IMR-90 (cell line): ENCODE measurements around the gene TEAD4. TPM values are rescaled to one million over a fixed set of nuclear protein-coding genes. Genes with fewer than 3 reads are reported as not detected.

Experiments
- ATAC-seq: fragments of 200-7000 bp; cut with Tn5 transposase; 2 replicates; pipeline ENCODE4 v1.9.1; 2020; ENCODE audit warnings: low read depth, mild to moderate bottlenecking, moderate library complexity
- BruUV-seq: library from RNA; stranded (reverse); fragments of 400-500 nt; replicated peaks from 2 replicates; lab custom pipeline; 2021; lab: Mats Ljungman, UMichigan
- CTCF ChIA-PET: fragments of 300-600 bp; formaldehyde crosslinking; extraction: SDS; loops from one replicate; lab custom pipeline; 2021; ENCODE audit warnings: antibody characterized with exemption; lab: Yijun Ruan, JAX
- POLR2A ChIA-PET: fragments of 300-600 bp; sonication (Branson Sonifier 250); formaldehyde crosslinking; loops from one replicate; lab custom pipeline; 2022; ENCODE audit warnings: antibody characterized with exemption; ENCODE audit not compliant: unreplicated experiment; lab: Charles Lee
- DNase-seq: peaks from one replicate; pipeline ENCODE4 v3.0.0; 2013
- H2AFZ ChIP-seq: replicated peaks from 2 replicates; pipeline ENCODE3; 2013; ENCODE audit warnings: low read length, mild to moderate bottlenecking; ENCODE audit not compliant: poor library complexity
- H2AK5ac ChIP-seq: 2 replicates; pipeline ENCODE4 v1.6.1; 2013; ENCODE audit warnings: low read depth, low read length, inconsistent platforms
- H2AK9ac ChIP-seq: replicated peaks from 2 replicates; pipeline ENCODE3; 2013; ENCODE audit warnings: mild to moderate bottlenecking, low read depth, low read length, moderate library complexity; ENCODE audit not compliant: poor library complexity
- H2BK120ac ChIP-seq: 2 replicates; pipeline ENCODE4 v1.6.1; 2013; ENCODE audit warnings: low read depth, low read length, inconsistent platforms
- H2BK15ac ChIP-seq: 3 replicates; pipeline ENCODE4 v1.6.1; 2013; ENCODE audit warnings: low read depth, low read length, inconsistent platforms
- H2BK20ac ChIP-seq: 2 replicates; pipeline ENCODE4 v1.6.1; 2013; ENCODE audit warnings: low read depth, mild to moderate bottlenecking, inconsistent platforms, low read length, moderate library complexity
- H2BK5ac ChIP-seq: 2 replicates; pipeline ENCODE4 v1.6.1; 2013; ENCODE audit warnings: mild to moderate bottlenecking, low read depth, low read length, inconsistent platforms; ENCODE audit not compliant: poor library complexity, severe bottlenecking
- H3K14ac ChIP-seq: replicated peaks from 2 replicates; pipeline ENCODE4 v1.6.1; 2013; ENCODE audit warnings: low read depth, low read length, inconsistent platforms
- H3K18ac ChIP-seq: 2 replicates; pipeline ENCODE4 v1.6.1; 2013; ENCODE audit warnings: low read depth, low read length, control low read depth
- H3K23ac ChIP-seq: 2 replicates; pipeline ENCODE4 v1.6.1; 2013; ENCODE audit warnings: low read depth, low read length, inconsistent platforms
- H3K27ac ChIP-seq: 2 replicates; pipeline ENCODE4 v1.5.1; 2013; ENCODE audit warnings: mild to moderate bottlenecking, control low read depth, low read length; ENCODE audit not compliant: insufficient read depth
- H3K27me3 ChIP-seq: 2 replicates; pipeline ENCODE4 v1.6.1; 2013; ENCODE audit warnings: low read length; ENCODE audit not compliant: control insufficient read depth, insufficient read depth
- H3K36me3 ChIP-seq: 2 replicates; pipeline ENCODE4 v1.6.1; 2013; ENCODE audit warnings: low read length, mixed read lengths; ENCODE audit not compliant: control insufficient read depth, insufficient read depth
- H3K4ac ChIP-seq: 2 replicates; pipeline ENCODE4 v1.6.1; 2013; ENCODE audit warnings: low read depth, low read length, inconsistent platforms
- H3K4me1 ChIP-seq: 2 replicates; pipeline ENCODE4 v1.6.1; 2013; ENCODE audit warnings: low read length, mixed read lengths; ENCODE audit not compliant: control insufficient read depth, insufficient read depth
- H3K4me2 ChIP-seq: 2 replicates; pipeline ENCODE4 v1.6.1; 2013; ENCODE audit warnings: low read depth, mild to moderate bottlenecking, control low read depth, low read length, moderate library complexity
- H3K4me3 ChIP-seq: 2 replicates; pipeline ENCODE4 v1.5.1; 2013; ENCODE audit warnings: low read depth, mild to moderate bottlenecking, control low read depth, low read length, moderate library complexity; ENCODE audit not compliant: insufficient read depth
- H3K56ac ChIP-seq: 2 replicates; pipeline ENCODE4 v1.6.1; 2013; ENCODE audit warnings: low read length, inconsistent platforms; ENCODE audit not compliant: insufficient read depth; ENCODE audit errors: extremely low read depth
- H3K79me1 ChIP-seq, 2 experiments: 2 replicates each; pipeline ENCODE4 v1.6.1; 2013; ENCODE audit warnings: low read length in 2 of 2, inconsistent platforms in 1 of 2, low read depth in 1 of 2
- H3K9ac ChIP-seq: 2 replicates; pipeline ENCODE4 v1.6.1; 2013; ENCODE audit warnings: low read depth, low read length, control low read depth
- H3K9me1 ChIP-seq: 2 replicates; pipeline ENCODE4 v1.6.1; 2013; ENCODE audit warnings: low read length, inconsistent platforms; ENCODE audit not compliant: insufficient read depth
- H3K9me3 ChIP-seq: 2 replicates; pipeline ENCODE4 v1.6.1; 2013; ENCODE audit warnings: low read length; ENCODE audit not compliant: control insufficient read depth, insufficient read depth
- H4K20me1 ChIP-seq: 2 replicates; pipeline ENCODE4 v1.6.1; 2013; ENCODE audit warnings: low read length, inconsistent platforms; ENCODE audit not compliant: insufficient read depth
- H4K5ac ChIP-seq: 2 replicates; pipeline ENCODE4 v1.6.1; 2013; ENCODE audit warnings: mild to moderate bottlenecking, low read depth, low read length, control low read depth
- H4K8ac ChIP-seq, 2 experiments: 2 replicates each; pipeline ENCODE4 v1.6.1; 2013; ENCODE audit warnings: low read depth in 2 of 2, low read length in 2 of 2, control low read depth in 1 of 2, inconsistent platforms in 1 of 2
- H4K91ac ChIP-seq: 2 replicates; pipeline ENCODE4 v1.6.1; 2013; ENCODE audit warnings: low read depth, low read length, inconsistent platforms; ENCODE audit not compliant: insufficient read depth
- BHLHE40 ChIP-seq: fragments of 150-350 bp; IDR thresholded peaks from 2 replicates; pipeline ENCODE4 v1.6.1; 2016; ENCODE audit warnings: mild to moderate bottlenecking, low read depth, low read length
- CEBPB ChIP-seq: IDR thresholded peaks from 2 replicates; pipeline ENCODE4 v1.6.1; 2012; ENCODE audit warnings: low read depth, low read length, improper control_type of control experiment
- CHD1 ChIP-seq: IDR thresholded peaks from 2 replicates; pipeline ENCODE4 v1.6.1; 2012; ENCODE audit warnings: low read depth, low read length, improper control_type of control experiment
- CTCF ChIP-seq: conservative IDR thresholded peaks from 2 replicates; pipeline ENCODE4 v1.5.1; 2012; ENCODE audit warnings: mild to moderate bottlenecking, low read depth, low read length, improper control_type of control experiment
- ELK1 ChIP-seq: fragments of 150-350 bp; IDR thresholded peaks from 2 replicates; pipeline ENCODE4 v1.6.1; 2016; ENCODE audit warnings: low read depth, mild to moderate bottlenecking, low read length, moderate library complexity, borderline replicate concordance
- FOS ChIP-seq: fragments of 150-350 bp; IDR thresholded peaks from 2 replicates; pipeline ENCODE4 v1.6.1; 2016; ENCODE audit warnings: low read depth, low read length
- MAFK ChIP-seq: IDR thresholded peaks from 2 replicates; pipeline ENCODE4 v1.6.1; 2012; ENCODE audit warnings: low read depth, low read length, improper control_type of control experiment
- MAZ ChIP-seq: IDR thresholded peaks from 2 replicates; pipeline ENCODE4 v1.6.1; 2012; ENCODE audit warnings: low read depth, mild to moderate bottlenecking, low read length, improper control_type of control experiment, moderate library complexity, borderline replicate concordance
- MXI1 ChIP-seq: IDR thresholded peaks from 2 replicates; pipeline ENCODE4 v1.6.1; 2012; ENCODE audit warnings: low read depth, mild to moderate bottlenecking, low read length, moderate library complexity, borderline replicate concordance
- NFE2L2 ChIP-seq: fragments of 150-350 bp; IDR thresholded peaks from 2 replicates; pipeline ENCODE4 v1.6.1; 2016; ENCODE audit warnings: low read depth, mild to moderate bottlenecking, low read length
- POLR2A ChIP-seq: IDR thresholded peaks from 2 replicates; pipeline ENCODE4 v1.6.1; 2012; ENCODE audit warnings: mild to moderate bottlenecking, low read depth, low read length
- RAD21 ChIP-seq: IDR thresholded peaks from 2 replicates; pipeline ENCODE4 v1.6.1; 2012; ENCODE audit warnings: low read length, improper control_type of control experiment
- RCOR1 ChIP-seq: IDR thresholded peaks from 2 replicates; pipeline ENCODE4 v1.6.1; 2012; ENCODE audit warnings: mild to moderate bottlenecking, low read length, improper control_type of control experiment; ENCODE audit not compliant: insufficient replicate concordance
- RFX5 ChIP-seq: IDR thresholded peaks from 2 replicates; pipeline ENCODE4 v1.8.0; 2012; ENCODE audit warnings: low read depth, mild to moderate bottlenecking, low read length, moderate library complexity
- SMC3 ChIP-seq: fragments of 150-350 bp; IDR thresholded peaks from 2 replicates; pipeline ENCODE4 v1.6.1; 2016; ENCODE audit warnings: low read depth, mild to moderate bottlenecking, antibody characterized with exemption, low read length, moderate library complexity
- USF2 ChIP-seq: fragments of 150-350 bp; IDR thresholded peaks from 2 replicates; pipeline ENCODE4 v1.6.1; 2017; ENCODE audit warnings: mild to moderate bottlenecking, antibody characterized with exemption, low read length, low read depth
- WGBS, 2 experiments: methylation state at CpG; one replicate each; pipeline versions ENCODE4 v1.1.5 to v1.1.7; 2013; ENCODE audit warnings: missing lambda C conversion rate in 2 of 2; ENCODE audit not compliant: insufficient read length in 1 of 2; ENCODE audit errors: extremely low coverage in 2 of 2; 5-methylcytosine and 5-hydroxymethylcytosine counted together
- dilution Hi-C: fragments of 300-500 bp; cut with HindIII; formaldehyde crosslinking; loops from one replicate; pipeline ENCODE4 v1.14.3; 2018; ENCODE audit warnings: low sequenced_read_pairs; ENCODE audit not compliant: unreplicated experiment
- in situ Hi-C: fragments of 300-500 bp; cut with MboI; formaldehyde crosslinking; loops from 3 replicates; pipeline ENCODE4 v1.14.3; 2019; ENCODE audit warnings: low sequenced_read_pairs, inconsistent platforms, mixed read lengths
- intact Hi-C: fragments of 100-400 bp; cut with micrococcal nuclease; formaldehyde crosslinking; loops from 2 replicates; pipeline ENCODE4 v1.10.0; 2022
- polyA plus RNA-seq, 3 experiments: library from polyadenylated mRNA; depleted of rRNA; stranded (reverse); fragments of >200 nt; gene quantifications; 2 replicates each; pipeline ENCODE4 v1.2.3, GENCODE V29; 2012; ENCODE audit warnings: low replicate concordance in 1 of 3
- total RNA-seq: library from RNA; depleted of rRNA; stranded (reverse); fragments of >200 nt; gene quantifications from 2 replicates; pipeline ENCODE4 v1.2.3, GENCODE V29; 2012

TEAD4 gene
- total and polyA plus RNA-seq, 2 of the 4 experiments (the other 2 are of a cell fraction), result 8.8 to 24.9 TPM

- Histone ChIP-seq H2BK5ac (no peak overlapping the region), H2AK9ac (no peak overlapping the region), H2AFZ (no peak overlapping the region), H3K4ac (no peak overlapping the region), H2BK120ac (no peak overlapping the region), H3K9me3 (no peaks in the 10 kb centered on the region), H3K4me3 (no peak overlapping the region), H3K27me3 (peaks cover 12% of the 10 kb centered on the region), H4K91ac (no peak overlapping the region), H3K27ac (no peak overlapping the region), H2AK5ac (no peak overlapping the region), H3K79me1 (no peaks in the 10 kb centered on the region), H3K23ac (no peak overlapping the region), H3K9ac (no peak overlapping the region), H3K9me1 (no peaks in the 10 kb centered on the region), H4K20me1 (no peaks in the 10 kb centered on the region), H2BK20ac (no peak overlapping the region), H3K14ac (no peak overlapping the region), H4K5ac (no peak overlapping the region), H3K56ac (no peak overlapping the region), H3K36me3 (no peaks in the 10 kb centered on the region), H3K18ac (no peak overlapping the region), H3K4me2 (no peak overlapping the region), H4K8ac (no peak overlapping the region), H2BK15ac (no peak overlapping the region), H3K4me1 (peaks cover 4% of the 10 kb centered on the region; the same call in 1 of the 2 replicates)
- BruUV-seq, result no TSS peak
- ChIA-PET POLR2A (no interaction called here), CTCF (no interaction called here)
- dilution Hi-C loops, result no loop called here
- no peak for ATAC-seq
- intact Hi-C loops, result no loop called here
- TF ChIP-seq CEBPB, result no peak
- TF ChIP-seq MAFK, result no peak
- TF ChIP-seq RCOR1, result no peak
- TF ChIP-seq CTCF, result no peak
- TF ChIP-seq FOS, result no peak
- no peak for TF ChIP-seq USF2
- no peak for TF ChIP-seq BHLHE40
- no peak for TF ChIP-seq RFX5
- no peak for TF ChIP-seq CHD1
- no peak for TF ChIP-seq ELK1
- TF ChIP-seq MXI1, result no peak
- no peak for TF ChIP-seq RAD21
- no peak for TF ChIP-seq POLR2A
- TF ChIP-seq NFE2L2, result no peak
- TF ChIP-seq SMC3, result no peak
- TF ChIP-seq MAZ, result no peak
- 92% methylated on average over 2 of the region's 4 CpGs; no CpG with 5 or more reads in 1 of the 2 experiments for WGBS, 2 experiments
- no peak for DNase-seq
- in situ Hi-C loops, result no loop called here
Measured at GRCh38 chr12:3069714-3070113, 110.5 kb downstream of the TEAD4 start.
